Prostate gland (tissue), 2 donors: ENCODE data around the gene TMEM79. TPM values are rescaled to one million over a fixed set of nuclear protein-coding genes. Genes with fewer than 3 reads are reported as not detected.
A peak's percentile ranks its signal among the peaks of the same experiment; 100 is the strongest.

Source experiments
- DNase-seq: peaks from one replicate; pipeline ENCODE4 v3.0.0-alpha.2; 2019; ENCODE audit warnings: low spot score
- H3K27ac ChIP-seq, 2 donors: fragments of 200-600 bp; sonication (generic); 2 replicates each; pipeline ENCODE4 v1.5.1; 2017 to 2019
- H3K27me3 ChIP-seq: fragments of 200-600 bp; sonication (generic); replicated peaks from 2 replicates; pipeline ENCODE4 v1.5.1; 2019; ENCODE audit not compliant: insufficient read depth
- H3K36me3 ChIP-seq, 2 donors: fragments of 200-600 bp; sonication (generic); 1 replicate in 1 of 2; 2 replicates in 1 of 2; pipeline versions ENCODE4 v1.5.1 to v1.8.1; 2017 to 2019
- H3K4me1 ChIP-seq: fragments of 200-600 bp; sonication (generic); replicated peaks from 2 replicates; pipeline ENCODE4 v1.5.1; 2019
- H3K4me3 ChIP-seq, 2 donors: fragments of 200-600 bp; sonication (generic); 2 replicates each; pipeline ENCODE4 v1.5.1; 2017 to 2019
- H3K9me3 ChIP-seq: fragments of 200-600 bp; sonication (generic); 2 replicates; pipeline ENCODE4 v1.5.1; 2017
- POLR2A ChIP-seq: fragments of 450-650 bp; IDR thresholded peaks from one replicate; pipeline ENCODE4 v1.6.1; 2016; ENCODE audit warnings: antibody characterized with exemption, mild to moderate bottlenecking
- POLR2AphosphoS5 ChIP-seq: sonication (generic); formaldehyde crosslinking; IDR thresholded peaks from one replicate; pipeline ENCODE4 v1.6.1; 2017; ENCODE audit warnings: antibody characterized with exemption
- WGBS: methylation state at CpG from one replicate; pipeline ENCODE4 v1.1.5; 2018; 5-methylcytosine and 5-hydroxymethylcytosine counted together
- intact Hi-C: fragments of 100-400 bp; cut with DNase I; formaldehyde crosslinking; loops from one replicate; pipeline ENCODE4 v1.14.2; 2022
- total RNA-seq, 2 donors: library from RNA; depleted of rRNA; stranded (reverse); fragments of >200 nt; gene quantifications; one replicate each; pipeline ENCODE4 v1.1.0, GENCODE V29; 2016
- TF ChIP-seq, protein P1 (sequence below), 4 experiments: fragments of 200-600 bp in 2 of 4; fragments of 450-650 bp in 2 of 4; sonication (generic) in 2 of 4; IDR thresholded peaks; 1 replicate in 3 of 4; 2 replicates in 1 of 4; pipeline ENCODE4 v1.5.1; 2016 to 2019; ENCODE audit warnings: antibody characterized with exemption in 4 of 4, mild to moderate bottlenecking in 2 of 4, moderate library complexity in 2 of 4

The TMEM79 gene
- total RNA-seq, 2 donors from 2014 or later, result 20.7 to 34.3 TPM

DNA sequence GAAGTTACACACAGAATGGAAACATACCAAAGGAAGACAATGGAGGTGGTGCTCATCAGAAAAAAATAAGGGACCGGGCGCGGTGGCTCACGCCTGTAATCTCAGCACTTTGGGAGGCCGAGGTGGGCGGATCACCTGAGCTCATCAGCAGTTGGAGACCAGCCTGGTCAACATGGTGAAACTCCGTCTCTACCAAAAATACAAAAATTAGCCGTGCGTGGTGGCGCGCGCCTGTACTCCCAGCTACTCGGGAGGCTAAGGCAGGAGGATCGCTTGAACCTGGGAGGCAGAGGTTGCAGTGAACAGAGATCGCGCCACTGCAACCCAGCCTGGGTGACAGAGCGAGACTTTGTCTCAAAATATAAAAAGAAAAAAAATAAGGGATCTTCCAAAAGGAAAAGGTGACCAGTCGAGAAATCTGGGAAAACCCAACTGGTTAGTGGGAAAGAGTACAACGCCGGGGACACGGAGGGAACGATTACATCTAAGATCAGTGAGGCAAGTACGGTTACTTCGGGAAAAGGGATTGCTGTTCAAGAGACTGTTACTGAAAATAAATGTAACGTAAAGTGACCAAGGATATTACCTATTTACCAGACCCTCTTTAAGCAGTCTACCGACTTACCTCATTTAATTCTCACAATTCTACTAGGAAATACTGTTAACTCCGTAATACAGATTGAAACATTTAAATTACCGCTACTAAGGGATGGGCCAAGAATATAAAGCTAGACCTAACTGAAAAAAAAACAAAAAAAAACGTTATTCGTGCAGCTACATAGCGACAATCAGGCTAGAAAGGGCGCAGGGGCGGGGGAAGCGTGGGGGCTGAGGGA, 53.1 kb downstream of the TMEM79 start:
- peak overlapping the region; percentile 73 to 74 for H3K4me3 ChIP-seq
- intact Hi-C loops, result no loop called here
- peaks cover 11% of the 10 kb centered on the region for H3K4me1 ChIP-seq
- peak overlapping the region; percentile 80 to 88 for H3K27ac ChIP-seq
- WGBS, result 38% methylated on average over 34 of the region's 34 CpGs
- TF ChIP-seq, protein P1, sequence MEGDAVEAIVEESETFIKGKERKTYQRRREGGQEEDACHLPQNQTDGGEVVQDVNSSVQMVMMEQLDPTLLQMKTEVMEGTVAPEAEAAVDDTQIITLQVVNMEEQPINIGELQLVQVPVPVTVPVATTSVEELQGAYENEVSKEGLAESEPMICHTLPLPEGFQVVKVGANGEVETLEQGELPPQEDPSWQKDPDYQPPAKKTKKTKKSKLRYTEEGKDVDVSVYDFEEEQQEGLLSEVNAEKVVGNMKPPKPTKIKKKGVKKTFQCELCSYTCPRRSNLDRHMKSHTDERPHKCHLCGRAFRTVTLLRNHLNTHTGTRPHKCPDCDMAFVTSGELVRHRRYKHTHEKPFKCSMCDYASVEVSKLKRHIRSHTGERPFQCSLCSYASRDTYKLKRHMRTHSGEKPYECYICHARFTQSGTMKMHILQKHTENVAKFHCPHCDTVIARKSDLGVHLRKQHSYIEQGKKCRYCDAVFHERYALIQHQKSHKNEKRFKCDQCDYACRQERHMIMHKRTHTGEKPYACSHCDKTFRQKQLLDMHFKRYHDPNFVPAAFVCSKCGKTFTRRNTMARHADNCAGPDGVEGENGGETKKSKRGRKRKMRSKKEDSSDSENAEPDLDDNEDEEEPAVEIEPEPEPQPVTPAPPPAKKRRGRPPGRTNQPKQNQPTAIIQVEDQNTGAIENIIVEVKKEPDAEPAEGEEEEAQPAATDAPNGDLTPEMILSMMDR (IDR thresholded peaks at IDR 0.05), result no peak
- TF ChIP-seq POLR2A, result no peak
- TF ChIP-seq POLR2AphosphoS5, result no peak
- no peaks in the 10 kb centered on the region for H3K9me3 ChIP-seq
- H3K27me3 ChIP-seq, result no peaks in the 10 kb centered on the region
- no peak for DNase-seq
- H3K36me3 ChIP-seq, result no peaks in the 10 kb centered on the region

DNA sequence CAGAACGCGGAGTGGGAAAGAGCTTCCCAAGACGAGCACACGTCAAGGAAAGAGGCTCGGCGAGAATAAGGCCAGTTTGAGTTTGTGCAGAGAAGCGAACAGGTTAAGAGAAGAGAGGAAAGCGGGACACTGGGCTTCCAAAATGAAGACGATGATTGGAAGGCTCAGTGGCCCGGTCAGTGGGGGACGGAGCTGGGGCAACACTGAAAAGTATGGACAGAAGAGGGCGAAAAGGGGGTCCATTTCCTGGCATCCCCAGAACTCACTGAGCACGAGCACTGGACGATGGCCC, 53.7 kb downstream of the TMEM79 start:
- H3K36me3 ChIP-seq, result no peaks in the 10 kb centered on the region
- no peak for DNase-seq
- no peaks in the 10 kb centered on the region for H3K27me3 ChIP-seq
- no peaks in the 10 kb centered on the region for H3K9me3 ChIP-seq
- intact Hi-C loops, result no loop called here
- H3K27ac ChIP-seq, result peak overlapping the region; percentile 80 to 88
- peak overlapping the region; percentile 73 to 74 for H3K4me3 ChIP-seq
- WGBS, result 0% methylated on average over 14 of the region's 14 CpGs
- no peak for TF ChIP-seq POLR2AphosphoS5
- TF ChIP-seq POLR2A, result no peak
- TF ChIP-seq, protein P1 (IDR thresholded peaks at IDR 0.05), result no peak
- H3K4me1 ChIP-seq, result peaks cover 11% of the 10 kb centered on the region

DNA sequence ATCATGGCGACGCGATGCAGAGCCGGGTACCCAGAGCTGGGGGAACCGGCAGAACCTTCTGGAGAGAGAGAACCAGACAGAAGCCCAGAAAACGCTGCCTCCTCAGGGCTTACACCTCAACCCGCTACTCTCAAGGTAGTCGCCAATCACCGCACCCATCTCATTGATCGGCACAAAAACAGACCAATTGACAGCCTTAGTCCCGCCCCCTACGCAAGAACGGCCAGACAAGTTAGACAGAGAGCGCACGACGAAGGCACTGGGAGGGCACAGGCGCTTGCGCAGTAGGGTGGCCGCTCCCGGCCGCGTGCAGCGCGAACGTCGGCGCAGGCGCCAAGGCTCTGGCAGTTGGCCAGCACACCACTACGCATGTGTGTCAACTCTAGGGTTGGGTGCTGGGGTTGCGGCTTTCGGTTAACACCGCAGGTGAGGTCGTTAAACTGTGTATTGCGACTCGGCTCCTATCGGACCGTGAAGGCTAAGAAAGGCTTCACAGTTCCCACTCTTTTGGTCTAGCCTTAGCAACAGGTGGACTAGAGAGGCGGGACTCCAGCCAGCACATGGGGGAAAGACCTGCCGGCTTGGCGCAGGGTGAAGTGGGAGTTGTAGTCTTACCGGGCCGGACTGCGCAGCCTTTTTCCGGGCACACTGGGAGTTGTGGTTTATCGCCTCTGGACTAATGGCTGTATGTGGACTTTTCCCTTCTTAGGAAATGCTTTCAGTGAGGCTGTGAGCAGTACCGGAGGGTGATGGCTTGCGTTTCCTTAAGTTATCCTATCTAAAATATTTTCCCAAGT, 54.3 kb downstream of the TMEM79 start, which contains the start of the genes CCT3 and TSACC:
CCT3 (minus strand) TSS at position 113 of the 797 bp plus-strand sequence; CDS start at position 5, 108 bp downstream.
TSACC (plus strand) TSS at position 347 of the 797 bp plus-strand sequence. CDS start 1,232 bp downstream, outside the sequence.
- intact Hi-C loops, result no loop called here
- no peaks in the 10 kb centered on the region for H3K9me3 ChIP-seq
- peaks cover 11% of the 10 kb centered on the region for H3K4me1 ChIP-seq
- H3K36me3 ChIP-seq, result no peaks in the 10 kb centered on the region
- peak within 1 kb of the TSS; percentile 80 to 88 for H3K27ac ChIP-seq
- H3K27me3 ChIP-seq, result no peaks in the 10 kb centered on the region
- DNase-seq, result peak; percentile 99
- peak within 1 kb of the TSS; percentile 73 to 74 for H3K4me3 ChIP-seq
- peak; percentile 92 for TF ChIP-seq POLR2AphosphoS5
- peak; percentile 68 for TF ChIP-seq POLR2A
- TF ChIP-seq, protein P1 (IDR thresholded peaks at IDR 0.05), result no peak
- under 1% methylated on average over 47 of the region's 47 CpGs for WGBS

Other genes starting within 250 kb of the TMEM79 start
- gene UBQLN4, start 230.5 kb upstream of the TMEM79 start, total RNA-seq, result 10 to 100 TPM; 27.0 to 43.6 TPM
- gene LAMTOR2, start 229.5 kb upstream of the TMEM79 start, total RNA-seq, result 10 to 100 TPM; 48.0 to 91.4 TPM
- gene RAB25, start 223.2 kb upstream of the TMEM79 start, total RNA-seq, result 100 to 1,000 TPM in 1 of 2 donors, 10 to 100 TPM in 1; 33.5 to 100 TPM
- 1 to 10 TPM; 3.3 to 5.7 TPM for gene MEX3A, start 201.9 kb upstream of the TMEM79 start, total RNA-seq
- gene LMNA, start 169.6 kb upstream of the TMEM79 start, total RNA-seq, result 100 to 1,000 TPM; 227 to 265 TPM
- gene SEMA4A, start 130.7 kb upstream of the TMEM79 start, total RNA-seq, result 10 to 100 TPM; 22.9 to 44.9 TPM
- 10 to 100 TPM; 14.2 to 16.5 TPM for gene SLC25A44, start 90.2 kb upstream of the TMEM79 start, total RNA-seq
- gene PMF1, start 71.3 kb upstream of the TMEM79 start, total RNA-seq, result 100 to 1,000 TPM in 1 of 2 donors, 10 to 100 TPM in 1; 64.6 to 125 TPM
- 1 to 10 TPM; 1.8 to 5.7 TPM for gene BGLAP, start 42.1 kb upstream of the TMEM79 start, total RNA-seq
- gene PAQR6, start 36.3 kb upstream of the TMEM79 start, total RNA-seq, result 1 to 10 TPM; 2.8 to 8.6 TPM
- gene SMG5, start 1.5 kb upstream of the TMEM79 start, total RNA-seq, result 100 to 1,000 TPM in 1 of 2 donors, 10 to 100 TPM in 1; 49.1 to 113 TPM
- 100 to 1,000 TPM in 1 of 2 donors, 10 to 100 TPM in 1; 91.7 to 132 TPM for gene GLMP, start 11.4 kb downstream of the TMEM79 start, total RNA-seq
- gene VHLL, start 15.0 kb downstream of the TMEM79 start, total RNA-seq, result 1 to 10 TPM in 1 of 2 donors, not detected in 1; 1.1 TPM
- gene CCT3, start 54.0 kb downstream of the TMEM79 start, total RNA-seq, result 100 to 1,000 TPM; 144 to 167 TPM
- gene TSACC, start 54.2 kb downstream of the TMEM79 start, total RNA-seq, result 10 to 100 TPM in 1 of 2 donors, not detected in 1; 58.7 TPM
- under 1 TPM in 1 of 2 donors, not detected in 1; 0.85 TPM for gene RHBG, start 84.9 kb downstream of the TMEM79 start, total RNA-seq
- gene MEF2D, start 216.4 kb downstream of the TMEM79 start, total RNA-seq, result 100 to 1,000 TPM in 1 of 2 donors, 10 to 100 TPM in 1; 52.1 to 128 TPM